HepG2 (cell line): ENCODE data around the gene TRIM28. TPM values are rescaled to one million over a fixed set of nuclear protein-coding genes. Genes with fewer than 3 reads are reported as not detected.

Source experiments
- BHLHE40 ChIP-seq: IDR thresholded peaks from 2 replicates; pipeline ENCODE4 v1.6.1; 2011; ENCODE audit warnings: low read length, improper control_type of control experiment
- CTCF ChIP-seq: sonication (generic); formaldehyde crosslinking; IDR thresholded peaks from 2 replicates; pipeline ENCODE4 v1.5.0; 2020; ENCODE audit warnings: mild to moderate bottlenecking, missing genetic modification reagents, moderate library complexity
- FIP1L1 ChIP-seq: fragments of 200-400 bp; formaldehyde crosslinking; IDR thresholded peaks from 2 replicates; pipeline ENCODE4 v1.6.1; 2018; ENCODE audit warnings: low read depth, mild to moderate bottlenecking, low read length, moderate library complexity, borderline replicate concordance; ENCODE audit not compliant: insufficient read depth
- FOXK1 ChIP-seq: sonication (generic); formaldehyde crosslinking; IDR thresholded peaks from 2 replicates; pipeline ENCODE4 v1.4.0; 2020; ENCODE audit warnings: low read depth, missing genetic modification reagents, borderline replicate concordance
- FOXM1 ChIP-seq: sonication (generic); formaldehyde crosslinking; IDR thresholded peaks from 2 replicates; pipeline ENCODE4 v1.5.0; 2020; ENCODE audit warnings: missing genetic modification reagents
- FOXO1 ChIP-seq: sonication (generic); formaldehyde crosslinking; IDR thresholded peaks from 2 replicates; pipeline ENCODE4 v1.4.0; 2020; ENCODE audit warnings: missing genetic modification reagents
- KAT8 ChIP-seq: IDR thresholded peaks from 2 replicates; pipeline ENCODE4 v1.6.1; 2016; ENCODE audit warnings: missing genetic modification reagents, missing compliant biosample characterization
- KLF6 ChIP-seq: IDR thresholded peaks from 2 replicates; pipeline ENCODE4 v1.8.0; 2016; ENCODE audit warnings: missing biosample characterization, missing genetic modification reagents
- ONECUT2 ChIP-seq: sonication (generic); formaldehyde crosslinking; IDR thresholded peaks from 2 replicates; pipeline ENCODE4 v1.4.0; 2020; ENCODE audit warnings: missing genetic modification reagents
- PLRG1 ChIP-seq: fragments of 450-650 bp; conservative IDR thresholded peaks from 2 replicates; pipeline ENCODE4 v1.6.1; 2016
- SMARCC2 ChIP-seq: fragments of 450-650 bp; IDR thresholded peaks from 2 replicates; pipeline ENCODE4 v1.6.1; 2017; ENCODE audit warnings: antibody characterized with exemption, mild to moderate bottlenecking
- SNAPC2 ChIP-seq: sonication (generic); formaldehyde crosslinking; IDR thresholded peaks from 2 replicates; pipeline ENCODE4 v1.8.1; 2022; ENCODE audit warnings: mild to moderate bottlenecking, missing genetic modification reagents
- STAT6 ChIP-seq: sonication (generic); formaldehyde crosslinking; IDR thresholded peaks from 2 replicates; pipeline ENCODE4 v1.4.0; 2020; ENCODE audit warnings: missing genetic modification reagents, mild to moderate bottlenecking, borderline replicate concordance
- TAF15 ChIP-seq: fragments of 200-400 bp; formaldehyde crosslinking; IDR thresholded peaks from one replicate; pipeline ENCODE4 v1.6.1; 2018; ENCODE audit warnings: mild to moderate bottlenecking, low read depth, low read length; ENCODE audit not compliant: poor library complexity, severe bottlenecking
- TFAP4 ChIP-seq: sonication (generic); IDR thresholded peaks from 2 replicates; pipeline ENCODE4 v1.6.1; 2016; ENCODE audit warnings: low read depth, borderline replicate concordance
- ZBTB3 ChIP-seq: sonication (generic); formaldehyde crosslinking; IDR thresholded peaks from 2 replicates; pipeline ENCODE4 v1.4.0; 2020; ENCODE audit warnings: low read depth, mild to moderate bottlenecking, moderate library complexity, missing genetic modification reagents, borderline replicate concordance
- ZBTB44 ChIP-seq: sonication (generic); formaldehyde crosslinking; IDR thresholded peaks from 2 replicates; pipeline ENCODE4 v1.4.0; 2020; ENCODE audit warnings: missing genetic modification reagents
- ZFP41 ChIP-seq: sonication (generic); formaldehyde crosslinking; IDR thresholded peaks from 2 replicates; pipeline ENCODE4 v1.4.0; 2020; ENCODE audit warnings: mild to moderate bottlenecking, missing genetic modification reagents, borderline replicate concordance
- ZNF138 ChIP-seq: sonication (generic); formaldehyde crosslinking; IDR thresholded peaks from 2 replicates; pipeline ENCODE4 v1.5.0; 2020; ENCODE audit warnings: mild to moderate bottlenecking, low read depth, missing genetic modification reagents
- ZNF317 ChIP-seq: sonication (generic); formaldehyde crosslinking; IDR thresholded peaks from 2 replicates; pipeline ENCODE4 v1.5.0; 2020; ENCODE audit warnings: mild to moderate bottlenecking, missing genetic modification reagents
- ZNF333 ChIP-seq: sonication (generic); formaldehyde crosslinking; IDR thresholded peaks from 2 replicates; pipeline ENCODE4 v1.4.0; 2020; ENCODE audit warnings: mild to moderate bottlenecking, missing genetic modification reagents, borderline replicate concordance
- ZNF678 ChIP-seq: sonication (generic); formaldehyde crosslinking; IDR thresholded peaks from 2 replicates; pipeline ENCODE4 v1.4.0; 2020; ENCODE audit warnings: mild to moderate bottlenecking, missing genetic modification reagents
- polyA plus RNA-seq, 8 experiments: library from polyadenylated mRNA; depleted of rRNA in 3 of 8; stranded (reverse) in 7 of 8; unstranded in 1 of 8; fragments of >200 nt; fragmentation: Illumina TruSeq in 4 of 8; extraction: Trizol in 4 of 8; gene quantifications; 2 replicates each; pipeline versions ENCODE4 v1.2.1 to v1.2.3, GENCODE V29; 2011 to 2016; ENCODE audit warnings: low read depth in 4 of 8, missing spikeins in 1 of 8, mixed read lengths in 1 of 8; ENCODE audit not compliant: insufficient read depth in 1 of 8
- total RNA-seq, 5 experiments: library from RNA; depleted of rRNA; stranded (reverse); fragments of >200 nt; fragmentation: Illumina TruSeq; extraction: Trizol; gene quantifications; 2 replicates each; pipeline ENCODE4 v1.2.3, GENCODE V29; 2016; ENCODE audit warnings: low read depth in 1 of 5

TRIM28 gene
- total and polyA plus RNA-seq, 2 of the 13 experiments (the other 11 are each of a cell fraction or from before 2014, with no cell fraction given), result 361 to 439 TPM

- TF ChIP-seq CTCF (CRISPR knock-in tag), result peak; percentile 67
- no peak for TF ChIP-seq ZNF138 (CRISPR knock-in tag)
- peak; percentile 48; the same call in 1 of the 2 replicates for TF ChIP-seq TFAP4
- no peak for TF ChIP-seq KLF6 (CRISPR knock-in tag)
- no peak for TF ChIP-seq FOXM1 (CRISPR knock-in tag)
- TF ChIP-seq STAT6 (CRISPR knock-in tag), result peak; percentile 27; the same call in 1 of the 2 replicates
- TF ChIP-seq ZNF317 (CRISPR knock-in tag), result 0 out of 2 replicates have a peak, but pooled peaks have one; percentile 21
- TF ChIP-seq SMARCC2, result no peak
- TF ChIP-seq ZBTB44 (CRISPR knock-in tag), result 0 out of 2 replicates have a peak, but pooled peaks have one; percentile 55
- peak; percentile 96 for TF ChIP-seq FOXK1 (CRISPR knock-in tag)
- TF ChIP-seq PLRG1, result no peak
- no peak; the same call in 1 of the 2 replicates for TF ChIP-seq SNAPC2 (CRISPR knock-in tag)
- no peak for TF ChIP-seq TAF15
- peak; percentile 98 for TF ChIP-seq KAT8 (CRISPR knock-in tag)
- 0 out of 2 replicates have a peak, but pooled peaks have one; percentile 28 for TF ChIP-seq BHLHE40
- TF ChIP-seq FIP1L1, result 0 out of 2 replicates have a peak, but pooled peaks have one; percentile 53
- TF ChIP-seq FOXO1 (CRISPR knock-in tag), result peak; percentile 74; the same call in 1 of the 2 replicates
- no peak for TF ChIP-seq ZFP41 (CRISPR knock-in tag)
- TF ChIP-seq ZNF678 (CRISPR knock-in tag), result no peak
- no peak for TF ChIP-seq ZNF333 (CRISPR knock-in tag)
- no peak for TF ChIP-seq ZBTB3 (CRISPR knock-in tag)
- no peak for TF ChIP-seq ONECUT2 (CRISPR knock-in tag)
Measured at GRCh38 chr19:58499021-58499927, 44.6 kb upstream of the TRIM28 start (continued).
